DND-41 (cell line): ENCODE data around the gene CDH11.

Source experiments
- ATAC-seq: fragments of 200-7000 bp; cut with Tn5 transposase; 3 replicates; pipeline ENCODE4 v1.9.1; 2021; ENCODE audit warnings: low read depth; ENCODE audit not compliant: insufficient read depth
- DNase-seq: peaks from one replicate; pipeline ENCODE4 v3.0.0-alpha.2; 2020
- H2AFZ ChIP-seq: 2 replicates; pipeline ENCODE4 v1.6.0; 2012; ENCODE audit warnings: low read depth, low read length
- H3K27ac ChIP-seq: 2 replicates; pipeline ENCODE4 v1.5.1; 2012; ENCODE audit warnings: low read length, inconsistent platforms
- H3K27me3 ChIP-seq: fragments of 200-600 bp; sonication (generic); 2 replicates; pipeline ENCODE4 v1.6.0; 2012; ENCODE audit warnings: low read length, mild to moderate bottlenecking, inconsistent platforms; ENCODE audit not compliant: insufficient read depth, poor library complexity
- H3K36me3 ChIP-seq: 2 replicates; pipeline ENCODE4 v1.5.1; 2012; ENCODE audit warnings: low read length, inconsistent platforms; ENCODE audit not compliant: insufficient read depth
- H3K4me1 ChIP-seq: 2 replicates; pipeline ENCODE4 v1.5.1; 2012; ENCODE audit warnings: mild to moderate bottlenecking, low read length; ENCODE audit not compliant: insufficient read depth
- H3K4me2 ChIP-seq: 2 replicates; pipeline ENCODE4 v1.6.0; 2012; ENCODE audit warnings: mild to moderate bottlenecking, moderate library complexity, low read length, inconsistent platforms; ENCODE audit not compliant: insufficient read depth
- H3K4me3 ChIP-seq, 2 experiments: fragments of 200-600 bp in 1 of 2; shearing (Covaris generic) in 1 of 2; 2 replicates each; pipeline ENCODE4 v1.5.1; 2012 to 2016; ENCODE audit warnings: inconsistent platforms in 2 of 2, low read length in 2 of 2, mild to moderate bottlenecking in 2 of 2, low read depth in 1 of 2, moderate library complexity in 1 of 2
- H3K79me2 ChIP-seq: 2 replicates; pipeline ENCODE4 v1.6.0; 2012; ENCODE audit warnings: low read length, inconsistent platforms; ENCODE audit not compliant: insufficient read depth
- H3K9ac ChIP-seq: 2 replicates; pipeline ENCODE4 v1.6.0; 2012; ENCODE audit warnings: low read depth, mild to moderate bottlenecking, inconsistent platforms, low read length, moderate library complexity
- H3K9me3 ChIP-seq: 2 replicates; pipeline ENCODE4 v1.5.1; 2012; ENCODE audit warnings: low read length, moderate library complexity, mild to moderate bottlenecking, inconsistent platforms; ENCODE audit not compliant: insufficient read depth, severe bottlenecking
- H4K20me1 ChIP-seq: 2 replicates; pipeline ENCODE4 v1.6.0; 2012; ENCODE audit warnings: low read length; ENCODE audit not compliant: insufficient read depth
- EZH2 ChIP-seq: IDR thresholded peaks from 3 replicates; pipeline ENCODE4 v1.6.1; 2012; ENCODE audit warnings: borderline replicate concordance, low read depth, mild to moderate bottlenecking, moderate library complexity, low read length, inconsistent platforms; ENCODE audit not compliant: severe bottlenecking
- TF ChIP-seq, protein P1 (sequence below): IDR thresholded peaks from 2 replicates; pipeline ENCODE4 v1.5.1; 2012; ENCODE audit warnings: borderline replicate concordance, low read length, moderate library complexity, mild to moderate bottlenecking; ENCODE audit not compliant: poor library complexity, severe bottlenecking; ENCODE audit errors: extremely low read depth

Gene CDH11

GRCh38 chr16:65148804-65149203 is 26.9 kb upstream of the CDH11 start:
- H3K4me1 ChIP-seq, result no peaks in the 10 kb centered on the region
- no peaks in the 10 kb centered on the region for H3K79me2 ChIP-seq
- no peak for DNase-seq
- H3K27ac ChIP-seq, result no peak overlapping the region
- no peaks in the 10 kb centered on the region for H4K20me1 ChIP-seq
- H3K9ac ChIP-seq, result no peak overlapping the region
- H3K36me3 ChIP-seq, result no peaks in the 10 kb centered on the region
- no peak overlapping the region for H3K4me3 ChIP-seq
- TF ChIP-seq EZH2, result no peak
- TF ChIP-seq, protein P1, sequence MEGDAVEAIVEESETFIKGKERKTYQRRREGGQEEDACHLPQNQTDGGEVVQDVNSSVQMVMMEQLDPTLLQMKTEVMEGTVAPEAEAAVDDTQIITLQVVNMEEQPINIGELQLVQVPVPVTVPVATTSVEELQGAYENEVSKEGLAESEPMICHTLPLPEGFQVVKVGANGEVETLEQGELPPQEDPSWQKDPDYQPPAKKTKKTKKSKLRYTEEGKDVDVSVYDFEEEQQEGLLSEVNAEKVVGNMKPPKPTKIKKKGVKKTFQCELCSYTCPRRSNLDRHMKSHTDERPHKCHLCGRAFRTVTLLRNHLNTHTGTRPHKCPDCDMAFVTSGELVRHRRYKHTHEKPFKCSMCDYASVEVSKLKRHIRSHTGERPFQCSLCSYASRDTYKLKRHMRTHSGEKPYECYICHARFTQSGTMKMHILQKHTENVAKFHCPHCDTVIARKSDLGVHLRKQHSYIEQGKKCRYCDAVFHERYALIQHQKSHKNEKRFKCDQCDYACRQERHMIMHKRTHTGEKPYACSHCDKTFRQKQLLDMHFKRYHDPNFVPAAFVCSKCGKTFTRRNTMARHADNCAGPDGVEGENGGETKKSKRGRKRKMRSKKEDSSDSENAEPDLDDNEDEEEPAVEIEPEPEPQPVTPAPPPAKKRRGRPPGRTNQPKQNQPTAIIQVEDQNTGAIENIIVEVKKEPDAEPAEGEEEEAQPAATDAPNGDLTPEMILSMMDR, result no peak
- ATAC-seq, result no peak
- H3K4me2 ChIP-seq, result no peak overlapping the region
- H3K27me3 ChIP-seq, result no peaks in the 10 kb centered on the region
- no peak overlapping the region for H2AFZ ChIP-seq
- H3K9me3 ChIP-seq, result no peaks in the 10 kb centered on the region

DNA sequence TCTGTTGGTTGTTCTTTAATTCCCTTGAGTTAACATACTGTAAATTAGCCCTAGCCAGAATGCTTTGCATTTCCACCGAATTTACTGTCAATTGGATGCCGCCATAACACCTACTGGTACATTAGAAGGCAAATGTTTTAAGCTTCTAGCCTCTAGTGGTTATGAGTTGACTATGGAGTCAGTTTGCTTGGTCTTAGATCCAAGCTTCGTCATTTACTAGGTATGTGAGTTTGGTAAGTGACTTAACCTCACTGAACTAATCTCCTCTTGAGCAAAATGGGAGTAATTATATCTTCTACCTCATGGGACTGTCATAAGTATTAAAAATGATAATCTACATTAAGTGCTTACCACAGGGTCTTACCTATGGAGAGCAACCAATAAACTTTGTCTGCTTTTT is 20.4 kb upstream of the CDH11 start:
- Histone ChIP-seq H3K27me3 (no peaks in the 10 kb centered on the region), H4K20me1 (no peaks in the 10 kb centered on the region), H2AFZ (no peak overlapping the region), H3K36me3 (no peaks in the 10 kb centered on the region), H3K79me2 (no peaks in the 10 kb centered on the region), H3K9me3 (no peaks in the 10 kb centered on the region), H3K4me3 (no peak overlapping the region), H3K4me1 (no peaks in the 10 kb centered on the region), H3K9ac (no peak overlapping the region), H3K27ac (no peak overlapping the region), H3K4me2 (no peak overlapping the region)
- no peak for DNase-seq
- ATAC-seq, result no peak
- TF ChIP-seq, protein P1, result no peak
- no peak for TF ChIP-seq EZH2

GRCh38 chr16:65136681-65137080 is 14.8 kb upstream of the CDH11 start:
- Histone ChIP-seq H3K4me3 (no peak overlapping the region), H3K27me3 (no peaks in the 10 kb centered on the region), H3K9me3 (no peaks in the 10 kb centered on the region), H4K20me1 (no peaks in the 10 kb centered on the region), H3K9ac (no peak overlapping the region), H3K27ac (no peak overlapping the region), H3K4me2 (no peak overlapping the region), H3K79me2 (no peaks in the 10 kb centered on the region), H2AFZ (no peak overlapping the region), H3K4me1 (no peaks in the 10 kb centered on the region), H3K36me3 (no peaks in the 10 kb centered on the region)
- ATAC-seq (no peak), DNase-seq (no peak)
- no peak for TF ChIP-seq EZH2
- TF ChIP-seq, protein P1, result no peak
